HG02623 (cell line): Measurements from ENCODE around the gene SLC6A18.

Experiments used
- ATAC-seq: cut with Tn5 transposase; IDR thresholded peaks from one replicate; pipeline ENCODE4 v1.9.1; 2021; ENCODE audit warnings: moderate library complexity; ENCODE audit not compliant: unreplicated experiment

The SLC6A18 gene

GRCh38 chr5:1214163-1214935, 10.8 kb upstream of the SLC6A18 start:
- ATAC-seq = no peak

- ATAC-seq = no peak
Observed at GRCh38 chr5:1214936-1215220, 10.3 kb upstream of the SLC6A18 start.

GRCh38 chr5:1215320-1216096, 9.7 kb upstream of the SLC6A18 start:
- ATAC-seq = no peak

GRCh38 chr5:1216211-1216917, 8.8 kb upstream of the SLC6A18 start:
- ATAC-seq = no peak

- ATAC-seq = no peak
Observed at GRCh38 chr5:1216918-1217295, 8.3 kb upstream of the SLC6A18 start.

GRCh38 chr5:1217596-1218206, 7.5 kb upstream of the SLC6A18 start:
- no peak for ATAC-seq

GRCh38 chr5:1218351-1219080, 6.7 kb upstream of the SLC6A18 start:
- ATAC-seq = no peak

- no peak for ATAC-seq
Observed at GRCh38 chr5:1219098-1219767, 5.9 kb upstream of the SLC6A18 start.

GRCh38 chr5:1219768-1220100, 5.4 kb upstream of the SLC6A18 start:
- ATAC-seq = no peak

GRCh38 chr5:1220351-1220750, 4.8 kb upstream of the SLC6A18 start:
- no peak for ATAC-seq

- ATAC-seq = no peak
Observed at GRCh38 chr5:1220831-1221230, 4.3 kb upstream of the SLC6A18 start.

GRCh38 chr5:1221721-1222120, 3.5 kb upstream of the SLC6A18 start:
- ATAC-seq = no peak

- ATAC-seq = no peak
Observed at GRCh38 chr5:1222147-1222546, 3.0 kb upstream of the SLC6A18 start.

- ATAC-seq = no peak
Observed at GRCh38 chr5:1222621-1223277, 2.4 kb upstream of the SLC6A18 start.

- ATAC-seq = no peak
Observed at GRCh38 chr5:1223278-1223670, 1.9 kb upstream of the SLC6A18 start.

- ATAC-seq = no peak
Observed at GRCh38 chr5:1224631-1225030, 550 bp upstream of the SLC6A18 start.

- ATAC-seq = no peak
Observed at GRCh38 chr5:1226231-1226630, 1.1 kb downstream of the SLC6A18 start.

- ATAC-seq = no peak
Observed at GRCh38 chr5:1226839-1227581, 1.8 kb downstream of the SLC6A18 start.

GRCh38 chr5:1227667-1228066, 2.5 kb downstream of the SLC6A18 start:
- ATAC-seq = no peak
